PC-3 (cell line): ENCODE data around the gene SPRTN.

Experiments used
- EZH2 ChIP-seq: fragments of 300-600 bp; sonication (generic); IDR thresholded peaks from one replicate; pipeline ENCODE4 v1.6.1; 2017; ENCODE audit warnings: antibody characterized with exemption, mild to moderate bottlenecking, low read length; ENCODE audit not compliant: unreplicated experiment
- EZH2phosphoT487 ChIP-seq: fragments of 300-600 bp; sonication (generic); IDR thresholded peaks from 2 replicates; pipeline ENCODE4 v1.6.1; 2018; ENCODE audit warnings: mild to moderate bottlenecking, antibody characterized with exemption, low read length, borderline replicate concordance
- TF ChIP-seq, protein P1 (sequence below): fragments of 300-600 bp; sonication (generic); conservative IDR thresholded peaks from 2 replicates; pipeline ENCODE4 v1.5.1; 2017; ENCODE audit warnings: antibody characterized with exemption, low read depth, mild to moderate bottlenecking, low read length

DNA sequence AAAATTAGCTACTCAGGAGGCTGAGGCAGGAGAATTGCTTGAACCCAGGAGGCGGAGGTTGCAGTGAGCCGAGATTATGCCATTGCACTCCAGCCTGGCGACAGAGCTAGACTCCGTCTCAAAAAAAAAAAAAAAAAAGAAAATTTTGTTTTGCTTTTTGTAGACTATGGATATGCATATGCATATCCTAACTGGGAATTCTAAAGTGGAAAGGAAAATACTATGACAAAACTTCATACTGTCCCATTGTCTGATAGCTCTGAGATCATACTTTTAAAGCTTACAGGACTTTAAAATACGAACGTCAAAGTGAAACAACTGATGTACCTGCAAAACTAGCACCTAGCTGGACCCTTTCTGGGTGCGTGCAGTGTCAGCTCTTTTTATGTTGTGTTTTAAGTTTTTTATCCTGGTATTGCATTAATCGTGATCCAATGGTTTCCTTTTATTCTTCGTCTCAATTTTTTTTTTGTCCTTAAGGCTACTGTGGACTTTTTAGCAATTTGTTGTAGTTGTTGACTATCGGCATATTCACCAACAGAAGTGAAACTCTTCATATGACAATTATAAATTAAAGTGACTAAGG lies 19.2 kb downstream of the SPRTN start:
- TF ChIP-seq, protein P1, sequence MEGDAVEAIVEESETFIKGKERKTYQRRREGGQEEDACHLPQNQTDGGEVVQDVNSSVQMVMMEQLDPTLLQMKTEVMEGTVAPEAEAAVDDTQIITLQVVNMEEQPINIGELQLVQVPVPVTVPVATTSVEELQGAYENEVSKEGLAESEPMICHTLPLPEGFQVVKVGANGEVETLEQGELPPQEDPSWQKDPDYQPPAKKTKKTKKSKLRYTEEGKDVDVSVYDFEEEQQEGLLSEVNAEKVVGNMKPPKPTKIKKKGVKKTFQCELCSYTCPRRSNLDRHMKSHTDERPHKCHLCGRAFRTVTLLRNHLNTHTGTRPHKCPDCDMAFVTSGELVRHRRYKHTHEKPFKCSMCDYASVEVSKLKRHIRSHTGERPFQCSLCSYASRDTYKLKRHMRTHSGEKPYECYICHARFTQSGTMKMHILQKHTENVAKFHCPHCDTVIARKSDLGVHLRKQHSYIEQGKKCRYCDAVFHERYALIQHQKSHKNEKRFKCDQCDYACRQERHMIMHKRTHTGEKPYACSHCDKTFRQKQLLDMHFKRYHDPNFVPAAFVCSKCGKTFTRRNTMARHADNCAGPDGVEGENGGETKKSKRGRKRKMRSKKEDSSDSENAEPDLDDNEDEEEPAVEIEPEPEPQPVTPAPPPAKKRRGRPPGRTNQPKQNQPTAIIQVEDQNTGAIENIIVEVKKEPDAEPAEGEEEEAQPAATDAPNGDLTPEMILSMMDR, result no peak
- TF ChIP-seq EZH2, result no peak
- no peak for TF ChIP-seq EZH2phosphoT487
